Hair follicle dermal papilla cell (primary cell): Measurements from ENCODE around the gene SNX21. TPM values are rescaled to one million over a fixed set of nuclear protein-coding genes. Genes with fewer than 3 reads are reported as not detected.

Source experiments
- total RNA-seq: library from RNA; depleted of rRNA; stranded (reverse); fragments of >200 nt; gene quantifications from 2 replicates; pipeline ENCODE4 v1.2.3, GENCODE V29; 2012

Gene SNX21
- total RNA-seq: 75.3 and 91.8 TPM in 2 replicates

GRCh38 chr20:45833030-45833882, at the start of gene SNX21:
Gene SNX21 (plus strand): TSS chr20:45833799. CDS start chr20:45833920, 121 bp downstream.

GRCh38 chr20:45812157-45813005, 21.2 kb upstream of the SNX21 start, which contains the start of gene UBE2C:
Gene UBE2C (plus strand): TSS chr20:45812644. CDS start chr20:45812696, 52 bp downstream.

GRCh38 chr20:45827030-45827652, 6.5 kb upstream of the SNX21 start, which contains the start of gene TNNC2:
Gene TNNC2 (minus strand): TSS chr20:45827312. CDS start chr20:45827248, 64 bp downstream.

GRCh38 chr20:45857114-45857881, 23.7 kb downstream of the SNX21 start, which contains the start of the genes ACOT8 and ZSWIM3:
Gene ACOT8 (minus strand): TSS chr20:45857392. CDS start chr20:45857315, 77 bp downstream.
Gene ZSWIM3 (plus strand): TSS chr20:45857614. CDS start chr20:45857826, 212 bp downstream.

GRCh38 chr20:45880988-45881788, 47.6 kb downstream of the SNX21 start, which contains the start of gene ZSWIM1:
Gene ZSWIM1 (plus strand): TSS chr20:45881227. CDS start chr20:45882593, 1,366 bp downstream.

GRCh38 chr20:45887346-45887715, 53.7 kb downstream of the SNX21 start, which contains the start of gene SPATA25:
Gene SPATA25 (minus strand): TSS chr20:45887622. CDS start chr20:45887590, 32 bp downstream.

GRCh38 chr20:45890985-45891983, 57.7 kb downstream of the SNX21 start, which contains the start of the genes CTSA and NEURL2:
Gene CTSA (plus strand): TSS chr20:45891335. CDS start chr20:45891569, 234 bp downstream.
Gene NEURL2 (minus strand): TSS chr20:45891208. CDS start chr20:45890991, 217 bp downstream.

Other genes with a start within 250 kb of the SNX21 start
- not detected in 2 replicates for gene WFDC10A, start 204.1 kb upstream of the SNX21 start, total RNA-seq
- gene WFDC9, start 202.5 kb upstream of the SNX21 start, total RNA-seq: not detected in 2 replicates
- not detected in 2 replicates for gene WFDC11, start 163.6 kb upstream of the SNX21 start, total RNA-seq
- not detected in 2 replicates for gene WFDC13, start 131.8 kb upstream of the SNX21 start, total RNA-seq
- 0.32 TPM in 1 of 2 replicates, not detected in the other for gene WFDC10B, start 128.8 kb upstream of the SNX21 start, total RNA-seq
- gene SPINT4, start 111.5 kb upstream of the SNX21 start, total RNA-seq: not detected in 2 replicates
- 0.61 TPM in 1 of 2 replicates, not detected in the other for gene WFDC3, start 41.9 kb upstream of the SNX21 start, total RNA-seq
- gene DNTTIP1, start 41.8 kb upstream of the SNX21 start, total RNA-seq: 5.5 and 13.8 TPM in 2 replicates
- 2.3 and 4.5 TPM in 2 replicates for gene UBE2C, start 21.2 kb upstream of the SNX21 start, total RNA-seq
- gene TNNC2, start 6.5 kb upstream of the SNX21 start, total RNA-seq: not detected in 2 replicates
- 27.6 and 32.8 TPM in 2 replicates for gene ACOT8, start 23.6 kb downstream of the SNX21 start, total RNA-seq
- 4.7 and 5.5 TPM in 2 replicates for gene ZSWIM3, start 23.8 kb downstream of the SNX21 start, total RNA-seq
- 12.0 and 13.5 TPM in 2 replicates for gene ZSWIM1, start 47.4 kb downstream of the SNX21 start, total RNA-seq
- 0.97 and 1.8 TPM in 2 replicates for gene SPATA25, start 53.8 kb downstream of the SNX21 start, total RNA-seq
- 3.9 and 4.1 TPM in 2 replicates for gene NEURL2, start 57.4 kb downstream of the SNX21 start, total RNA-seq
- 102 and 119 TPM in 2 replicates for gene CTSA, start 57.5 kb downstream of the SNX21 start, total RNA-seq
- 21.7 and 23.0 TPM in 2 replicates for gene PLTP, start 78.4 kb downstream of the SNX21 start, total RNA-seq
- gene PCIF1, start 100.9 kb downstream of the SNX21 start, total RNA-seq: 19.3 and 20.6 TPM in 2 replicates
- 27.7 and 34.7 TPM in 2 replicates for gene ZNF335, start 138.4 kb downstream of the SNX21 start, total RNA-seq
- 0.16 TPM in 1 of 2 replicates, not detected in the other for gene MMP9, start 175.1 kb downstream of the SNX21 start, total RNA-seq
- not detected in 2 replicates for gene SLC12A5, start 195.4 kb downstream of the SNX21 start, total RNA-seq